Limb (tissue), 2 donors: ENCODE measurements around the gene OPRL1.

Experiments
- DNase-seq, 2 donors: peaks; one replicate each; pipeline ENCODE4 v3.0.0-alpha.2; 2016; ENCODE audit errors: extremely low spot score in 2 of 2

The OPRL1 gene

GRCh38 chr20:64080013-64080812, at the start of gene OPRL1:
OPRL1 (plus strand) TSS chr20:64080082; CDS start chr20:64092721, 12,639 bp downstream.
- no peak for DNase-seq

GRCh38 chr20:64030371-64031134, 49.3 kb upstream of the OPRL1 start:
- DNase-seq: no peak

GRCh38 chr20:64031822-64032314, 48.0 kb upstream of the OPRL1 start:
- DNase-seq: no peak

DNA sequence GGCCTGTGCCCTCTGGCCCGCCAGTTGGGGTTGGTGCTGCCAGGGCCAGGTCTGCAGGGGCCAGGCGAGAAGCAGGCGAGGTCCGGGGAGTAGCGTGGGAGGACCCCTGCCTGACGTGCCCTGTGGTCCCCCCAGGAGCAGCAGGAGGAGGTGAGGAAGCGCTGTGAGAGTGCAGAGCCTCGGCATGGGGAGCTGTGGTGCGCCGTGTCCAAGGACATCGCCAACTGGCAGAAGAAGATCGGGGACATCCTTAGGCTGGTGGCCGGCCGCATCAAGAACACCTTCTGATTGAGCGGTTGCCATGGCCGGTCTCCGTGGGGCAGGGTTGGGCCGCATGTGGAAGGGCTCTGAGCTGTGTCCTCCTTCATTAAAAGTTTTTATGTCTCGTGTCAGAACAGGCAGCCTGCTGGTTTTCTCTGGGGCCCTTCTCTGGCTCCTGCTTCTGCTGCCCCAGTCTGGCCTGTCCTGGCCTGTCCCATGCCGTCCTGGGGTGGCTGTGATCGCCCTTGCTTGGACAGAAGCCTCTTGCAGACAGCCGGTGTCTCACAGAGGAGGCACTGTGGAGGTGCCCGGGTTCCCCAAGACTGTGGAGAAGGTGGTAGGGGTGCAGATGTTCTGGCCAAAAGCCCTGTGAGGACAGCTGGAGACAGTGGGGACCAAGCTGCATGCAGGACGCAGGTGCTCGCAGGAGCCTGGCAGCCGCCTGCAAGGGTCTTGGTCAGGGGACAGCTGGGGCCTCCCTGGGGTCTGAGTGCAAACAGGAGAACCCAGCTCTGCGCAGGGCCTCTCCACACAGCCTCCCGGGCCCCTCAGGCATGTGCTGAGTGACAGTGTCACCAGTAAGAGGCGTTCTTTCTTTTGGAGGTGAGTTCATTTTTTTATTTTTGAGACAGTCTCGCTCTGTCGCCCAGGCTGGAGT, 46.9 kb upstream of the OPRL1 start:
- no peak for DNase-seq

DNA sequence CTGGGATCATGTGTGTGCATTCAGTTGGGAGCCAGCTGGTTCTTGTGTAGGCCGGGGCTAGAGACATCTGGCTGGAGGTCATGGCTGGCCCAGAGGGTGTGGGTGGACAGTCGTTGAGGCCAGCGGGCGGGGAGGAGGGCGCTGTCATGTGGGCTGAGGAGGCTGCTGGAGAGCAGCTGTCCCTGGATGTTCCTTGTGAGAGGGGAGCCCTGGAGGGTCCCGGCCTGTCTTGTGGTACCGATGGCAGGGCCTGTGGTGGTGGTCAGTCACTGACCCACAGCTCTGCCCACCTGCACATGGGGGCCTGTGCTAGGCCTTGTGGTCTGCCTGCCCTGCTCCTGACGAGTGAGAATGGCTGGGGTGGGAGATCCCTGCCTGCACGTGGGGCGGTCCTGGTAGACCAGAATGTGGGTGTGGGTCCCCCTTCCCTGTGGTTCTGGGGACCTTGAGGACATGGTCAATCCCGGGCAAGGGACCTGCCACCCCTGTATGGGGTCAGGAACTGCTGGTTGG, 45.8 kb upstream of the OPRL1 start:
- DNase-seq: no peak

DNA sequence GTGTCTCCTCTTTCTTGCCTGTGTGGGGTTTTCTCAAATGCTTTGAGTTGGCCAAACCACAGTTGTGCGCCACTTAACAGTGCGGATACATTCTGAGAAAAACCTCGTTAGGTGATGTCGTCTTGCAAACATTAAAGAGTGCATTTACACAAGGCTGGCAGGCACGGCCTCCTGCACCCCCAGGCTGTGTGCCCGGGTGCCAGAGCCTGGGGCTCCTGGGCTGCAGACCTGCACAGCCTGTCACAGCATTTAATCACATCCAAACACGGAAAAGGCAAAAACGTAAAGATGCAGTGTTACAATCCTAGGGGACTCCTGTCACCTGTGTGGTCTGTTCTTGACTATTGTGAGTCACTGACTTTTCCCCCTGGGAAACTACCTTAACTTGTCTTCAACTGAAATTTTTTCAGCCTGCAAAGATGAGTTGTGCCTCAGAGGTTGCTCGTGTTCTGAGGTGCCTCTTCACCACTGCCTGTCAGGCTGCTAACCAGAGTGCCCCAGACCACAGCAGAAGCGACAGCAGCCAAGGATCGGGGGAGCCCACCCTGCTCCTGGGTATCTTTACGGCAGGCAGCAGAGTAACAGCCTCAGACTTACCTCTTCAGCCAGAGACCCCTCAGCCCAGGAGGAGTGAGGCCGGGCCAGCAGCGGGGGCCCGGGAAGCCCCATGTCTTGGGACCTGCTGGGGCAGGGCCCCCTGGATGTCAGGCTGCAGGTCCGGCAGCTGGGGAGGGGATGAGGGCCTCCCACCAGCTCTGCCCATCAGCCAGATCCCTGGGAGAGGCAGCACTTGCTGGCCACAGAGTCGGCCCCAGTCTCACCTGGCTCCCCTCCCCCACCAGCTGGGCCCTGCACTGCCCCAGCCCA, 44.6 kb upstream of the OPRL1 start:
- DNase-seq: no peak

- no peak for DNase-seq
These were observed 43.9 kb upstream of the OPRL1 start, which contains the start of gene C20orf204 for GRCh38 chr20:64035933-64036345. C20orf204 (plus strand) TSS chr20:64036182; CDS start chr20:64036324, 142 bp downstream.

GRCh38 chr20:64036346-64037198, 43.3 kb upstream of the OPRL1 start:
- DNase-seq: peak in 1 of 2 donors; percentile 34

DNA sequence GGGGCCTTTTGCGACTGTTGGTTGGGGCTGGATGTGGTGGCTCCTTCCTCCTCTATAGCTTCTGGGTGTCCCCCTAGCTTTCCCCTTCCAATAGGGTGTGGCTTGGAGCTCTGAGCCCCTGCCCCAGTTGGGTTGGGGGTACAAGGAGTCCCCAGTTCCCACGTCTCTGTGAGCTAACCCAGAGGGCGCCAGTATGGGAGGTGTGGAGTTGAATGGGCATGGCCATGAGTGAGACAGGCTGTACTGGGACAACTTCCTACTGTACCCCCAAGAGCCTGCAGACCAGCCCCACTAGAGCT, 42.7 kb upstream of the OPRL1 start:
- DNase-seq: no peak

GRCh38 chr20:64037498-64038213, 42.2 kb upstream of the OPRL1 start:
- no peak for DNase-seq

GRCh38 chr20:64038224-64038564, 41.7 kb upstream of the OPRL1 start:
- DNase-seq: peak in 1 of 2 donors; percentile 63

GRCh38 chr20:64038565-64039292, 41.2 kb upstream of the OPRL1 start:
- DNase-seq: peak; percentile 48 to 85

DNA sequence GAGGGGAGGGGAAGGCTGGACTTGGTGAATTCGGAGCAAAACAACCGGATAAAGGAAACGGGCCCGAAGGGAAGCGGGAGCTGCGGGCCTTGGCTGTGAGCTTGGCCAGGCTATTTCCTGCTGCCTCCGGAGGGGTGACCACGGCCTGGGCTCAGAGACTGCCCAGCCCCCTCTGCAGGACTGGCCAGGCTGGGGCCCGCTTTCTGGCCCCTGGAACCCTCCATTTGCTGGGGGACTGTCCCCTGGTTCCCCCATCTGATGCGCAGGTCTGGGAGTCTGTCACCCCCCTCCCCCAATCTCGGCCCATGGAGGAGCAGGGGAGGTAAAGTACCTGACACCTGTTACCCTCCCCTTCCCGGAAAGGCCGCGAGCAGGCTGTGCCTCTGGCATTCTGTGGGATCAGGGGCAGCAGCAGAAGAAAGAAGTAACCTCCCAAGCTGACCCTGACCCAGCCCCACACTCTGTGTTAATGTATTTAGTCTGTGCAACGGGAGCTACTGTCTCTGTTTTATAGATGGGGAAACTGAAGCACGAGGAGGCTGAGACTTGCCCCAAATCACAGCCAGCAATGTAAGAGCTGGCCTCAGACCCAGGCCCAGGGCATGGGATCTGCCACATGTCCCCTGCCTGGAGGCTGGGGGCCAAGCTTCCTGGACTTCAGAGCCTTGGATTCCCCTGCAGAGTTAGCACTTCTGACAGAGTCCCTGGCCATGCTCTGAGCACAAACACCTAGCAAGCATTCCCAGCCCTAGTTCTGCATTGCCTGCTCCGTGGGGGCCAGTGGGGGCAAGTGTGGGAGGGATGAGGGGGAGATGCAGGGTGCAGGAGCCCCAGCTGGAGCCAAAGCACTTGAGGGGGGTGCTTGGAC, 40.4 kb upstream of the OPRL1 start:
- no peak for DNase-seq

- no peak for DNase-seq
These were observed 39.4 kb upstream of the OPRL1 start for GRCh38 chr20:64040231-64041039.

GRCh38 chr20:64041040-64041780, 38.7 kb upstream of the OPRL1 start:
- DNase-seq: no peak

DNA sequence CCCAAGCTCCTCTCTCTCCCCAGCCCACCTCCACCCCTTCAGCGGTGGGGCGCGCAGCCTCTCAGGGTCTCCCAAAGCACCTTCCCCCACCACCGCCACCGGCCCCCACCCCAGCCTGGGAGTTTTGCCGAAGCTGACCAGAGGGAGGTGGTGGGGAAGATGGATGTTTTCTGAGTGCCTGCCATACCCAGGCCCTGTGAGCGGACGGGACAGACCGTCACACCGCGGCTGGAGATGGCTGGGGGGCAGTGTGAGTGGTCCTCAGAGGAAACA, 38.2 kb upstream of the OPRL1 start:
- DNase-seq: no peak
